ENCODE results near the gene KCNH2.

KCNH2 gene

GRCh38 chr7:150980663-150981062 lies 2.5 kb upstream of the KCNH2 start:
- H3K4me3 ChIP-seq (ENCODE audit: low read depth, low read length), result no peak overlapping the region
- TF ChIP-seq CTCF (IDR thresholded peaks at IDR 0.05; ENCODE audit: insufficient read depth, low read depth, low read length, missing control alignments), result no peak
- DNase-seq (ENCODE audit: low read depth), result no peak

- no peak overlapping the region for H3K4me3 ChIP-seq (ENCODE audit: low read depth, low read length)
- DNase-seq (ENCODE audit: low read depth), result no peak
Measured at GRCh38 chr7:150979713-150980390, 1.7 kb upstream of the KCNH2 start.

GRCh38 chr7:150977382-150978125 lies 567 bp downstream of the KCNH2 start:
- no peak overlapping the region for H3K4me3 ChIP-seq (ENCODE audit: low read depth, low read length)
- no peak for TF ChIP-seq CTCF (IDR thresholded peaks at IDR 0.05; ENCODE audit: insufficient read depth, low read depth, low read length, missing control alignments)
- DNase-seq (ENCODE audit: low read depth), result no peak

More at GRCh38 chr7:150979713-150980390, 1.7 kb upstream of the KCNH2 start:
- no peak for TF ChIP-seq CTCF (IDR thresholded peaks at IDR 0.05; ENCODE audit: insufficient read depth, low read depth, low read length, missing control alignments)

- TF ChIP-seq CTCF (IDR thresholded peaks at IDR 0.05; ENCODE audit: insufficient read depth, low read depth, low read length, missing control alignments), result no peak
- H3K4me3 ChIP-seq (ENCODE audit: low read depth, low read length), result no peak overlapping the region
- DNase-seq (ENCODE audit: low read depth), result no peak
Measured at GRCh38 chr7:150976529-150977381, 1.4 kb downstream of the KCNH2 start.

GRCh38 chr7:150975536-150976319 lies 2.4 kb downstream of the KCNH2 start:
- DNase-seq (ENCODE audit: low read depth), result no peak
- H3K4me3 ChIP-seq (ENCODE audit: low read depth, low read length), result peak overlapping the region; percentile 43; the same call in 1 of the 2 replicates
- TF ChIP-seq CTCF (IDR thresholded peaks at IDR 0.05; ENCODE audit: insufficient read depth, low read depth, low read length, missing control alignments), result no peak

All from GM12865 (cell line).